Ishikawa (cell line): ENCODE measurements around the gene SCG3.

ENCODE experiments used
- CEBPB ChIP-seq: IDR thresholded peaks from 2 replicates; pipeline ENCODE4 v1.6.1; 2012
- CREB1 ChIP-seq: IDR thresholded peaks from 2 replicates; pipeline ENCODE4 v1.6.1; 2012; ENCODE audit warnings: low read depth
- EGR1 ChIP-seq: IDR thresholded peaks from 2 replicates; pipeline ENCODE4 v1.6.1; 2012
- EP300 ChIP-seq: IDR thresholded peaks from 2 replicates; pipeline ENCODE4 v1.6.1; 2012; ENCODE audit warnings: borderline replicate concordance
- FOXM1 ChIP-seq: IDR thresholded peaks from 2 replicates; pipeline ENCODE4 v1.6.1; 2012; ENCODE audit warnings: low read depth, borderline replicate concordance
- RAD21 ChIP-seq: IDR thresholded peaks from 2 replicates; pipeline ENCODE4 v1.6.1; 2012; ENCODE audit warnings: low read depth
- TAF1 ChIP-seq: IDR thresholded peaks from 2 replicates; pipeline ENCODE4 v1.6.1; 2012; ENCODE audit warnings: low read depth, mild to moderate bottlenecking
- TCF12 ChIP-seq: IDR thresholded peaks from 2 replicates; pipeline ENCODE4 v1.6.1; 2012; ENCODE audit warnings: low read depth
- TEAD4 ChIP-seq: IDR thresholded peaks from 2 replicates; pipeline ENCODE4 v1.6.1; 2012
- YY1 ChIP-seq: IDR thresholded peaks from 2 replicates; pipeline ENCODE4 v1.6.1; 2012; ENCODE audit warnings: low read depth
- ZBTB7A ChIP-seq: IDR thresholded peaks from 2 replicates; pipeline ENCODE4 v1.6.1; 2012; ENCODE audit warnings: low read depth
- TF ChIP-seq, protein P1 (sequence below): IDR thresholded peaks from 2 replicates; pipeline ENCODE4 v1.6.1; 2012
- TF ChIP-seq, protein P2 (sequence below): IDR thresholded peaks from 2 replicates; pipeline ENCODE4 v1.6.1; 2012
- TF ChIP-seq, protein P3 (sequence below): IDR thresholded peaks from 2 replicates; pipeline ENCODE4 v1.6.1; 2012; ENCODE audit warnings: low read depth, mild to moderate bottlenecking

DNA sequence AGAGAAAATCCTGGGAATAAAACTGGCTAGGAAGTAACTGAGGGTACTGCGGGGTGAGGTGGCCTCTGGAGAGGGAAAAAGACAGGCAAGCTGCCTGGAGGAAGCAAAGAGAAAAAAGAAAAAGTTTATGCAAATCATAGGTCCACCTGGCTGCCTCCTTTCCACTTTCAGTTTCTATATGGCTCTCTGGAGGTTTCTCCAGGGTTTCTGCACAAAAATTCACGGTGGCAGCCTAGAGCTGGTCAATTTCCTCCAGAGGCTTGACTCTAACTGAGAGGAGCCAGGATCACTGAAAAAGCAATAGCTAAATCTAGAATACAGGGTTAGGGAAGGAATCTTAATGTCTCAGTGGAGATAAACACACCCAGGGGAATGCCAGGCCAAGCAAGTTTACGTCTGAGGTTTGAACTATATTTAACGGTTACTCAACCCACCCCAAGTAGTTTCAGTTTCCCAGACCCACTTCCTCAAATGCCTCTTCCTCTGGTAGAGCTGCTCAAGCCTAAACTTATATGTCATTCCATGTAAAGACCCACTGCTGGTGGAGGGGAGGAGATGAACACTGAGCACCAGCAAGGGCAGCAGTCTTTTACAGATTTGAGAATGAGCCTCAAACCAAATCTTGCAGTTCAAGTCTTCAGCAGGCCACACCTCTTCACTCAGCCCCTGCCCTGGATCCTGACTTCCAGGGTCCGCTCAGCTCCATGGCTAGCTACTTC lies 50.4 kb downstream of the SCG3 start:
- TF ChIP-seq, protein P1, sequence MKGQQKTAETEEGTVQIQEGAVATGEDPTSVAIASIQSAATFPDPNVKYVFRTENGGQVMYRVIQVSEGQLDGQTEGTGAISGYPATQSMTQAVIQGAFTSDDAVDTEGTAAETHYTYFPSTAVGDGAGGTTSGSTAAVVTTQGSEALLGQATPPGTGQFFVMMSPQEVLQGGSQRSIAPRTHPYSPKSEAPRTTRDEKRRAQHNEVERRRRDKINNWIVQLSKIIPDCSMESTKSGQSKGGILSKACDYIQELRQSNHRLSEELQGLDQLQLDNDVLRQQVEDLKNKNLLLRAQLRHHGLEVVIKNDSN = no peak
- TF ChIP-seq, protein P2, sequence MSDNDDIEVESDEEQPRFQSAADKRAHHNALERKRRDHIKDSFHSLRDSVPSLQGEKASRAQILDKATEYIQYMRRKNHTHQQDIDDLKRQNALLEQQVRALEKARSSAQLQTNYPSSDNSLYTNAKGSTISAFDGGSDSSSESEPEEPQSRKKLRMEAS = no peak
- TF ChIP-seq TAF1 (no peak), CREB1 (no peak), EGR1 (no peak), YY1 (no peak), EP300 (no peak), CEBPB (no peak), RAD21 (no peak), ZBTB7A (no peak), TEAD4 (no peak), FOXM1 (no peak), TCF12 (no peak)
- TF ChIP-seq, protein P3, sequence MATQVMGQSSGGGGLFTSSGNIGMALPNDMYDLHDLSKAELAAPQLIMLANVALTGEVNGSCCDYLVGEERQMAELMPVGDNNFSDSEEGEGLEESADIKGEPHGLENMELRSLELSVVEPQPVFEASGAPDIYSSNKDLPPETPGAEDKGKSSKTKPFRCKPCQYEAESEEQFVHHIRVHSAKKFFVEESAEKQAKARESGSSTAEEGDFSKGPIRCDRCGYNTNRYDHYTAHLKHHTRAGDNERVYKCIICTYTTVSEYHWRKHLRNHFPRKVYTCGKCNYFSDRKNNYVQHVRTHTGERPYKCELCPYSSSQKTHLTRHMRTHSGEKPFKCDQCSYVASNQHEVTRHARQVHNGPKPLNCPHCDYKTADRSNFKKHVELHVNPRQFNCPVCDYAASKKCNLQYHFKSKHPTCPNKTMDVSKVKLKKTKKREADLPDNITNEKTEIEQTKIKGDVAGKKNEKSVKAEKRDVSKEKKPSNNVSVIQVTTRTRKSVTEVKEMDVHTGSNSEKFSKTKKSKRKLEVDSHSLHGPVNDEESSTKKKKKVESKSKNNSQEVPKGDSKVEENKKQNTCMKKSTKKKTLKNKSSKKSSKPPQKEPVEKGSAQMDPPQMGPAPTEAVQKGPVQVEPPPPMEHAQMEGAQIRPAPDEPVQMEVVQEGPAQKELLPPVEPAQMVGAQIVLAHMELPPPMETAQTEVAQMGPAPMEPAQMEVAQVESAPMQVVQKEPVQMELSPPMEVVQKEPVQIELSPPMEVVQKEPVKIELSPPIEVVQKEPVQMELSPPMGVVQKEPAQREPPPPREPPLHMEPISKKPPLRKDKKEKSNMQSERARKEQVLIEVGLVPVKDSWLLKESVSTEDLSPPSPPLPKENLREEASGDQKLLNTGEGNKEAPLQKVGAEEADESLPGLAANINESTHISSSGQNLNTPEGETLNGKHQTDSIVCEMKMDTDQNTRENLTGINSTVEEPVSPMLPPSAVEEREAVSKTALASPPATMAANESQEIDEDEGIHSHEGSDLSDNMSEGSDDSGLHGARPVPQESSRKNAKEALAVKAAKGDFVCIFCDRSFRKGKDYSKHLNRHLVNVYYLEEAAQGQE = no peak
